Osteoblast (primary cell): ENCODE data around the gene NIF3L1. TPM values are rescaled to one million over a fixed set of nuclear protein-coding genes. Genes with fewer than 3 reads are reported as not detected.

Source experiments
- DNase-seq: peaks from one replicate; pipeline ENCODE4 v3.0.0; 2011; ENCODE audit warnings: low spot score, mixed read lengths; ENCODE audit not compliant: insufficient read length; ENCODE audit errors: missing footprints
- H2AFZ ChIP-seq: 2 replicates; pipeline ENCODE4 v1.6.0; 2011; ENCODE audit warnings: mild to moderate bottlenecking, low read length
- H3K27ac ChIP-seq: 2 replicates; pipeline ENCODE4 v1.5.1; 2011; ENCODE audit warnings: mild to moderate bottlenecking, low read depth, low read length, moderate library complexity
- H3K27me3 ChIP-seq: 2 replicates; pipeline ENCODE4 v1.6.0; 2012; ENCODE audit warnings: mild to moderate bottlenecking, control low read depth, inconsistent platforms, low read length, moderate library complexity; ENCODE audit not compliant: insufficient read depth
- H3K36me3 ChIP-seq: 2 replicates; pipeline ENCODE4 v1.5.1; 2011; ENCODE audit warnings: mild to moderate bottlenecking, low read length, control low read depth, moderate library complexity; ENCODE audit not compliant: insufficient read depth
- H3K4me1 ChIP-seq: 2 replicates; pipeline ENCODE4 v1.5.1; 2011; ENCODE audit warnings: mild to moderate bottlenecking, low read length, control low read depth, moderate library complexity; ENCODE audit not compliant: insufficient read depth
- H3K4me2 ChIP-seq: 2 replicates; pipeline ENCODE4 v1.6.0; 2011; ENCODE audit warnings: mild to moderate bottlenecking, low read length; ENCODE audit not compliant: insufficient read depth
- H3K4me3 ChIP-seq: fragments of 200-600 bp; sonication (generic); 3 replicates; pipeline ENCODE4 v1.5.1; 2012; ENCODE audit warnings: mild to moderate bottlenecking, low read length, inconsistent platforms; ENCODE audit not compliant: insufficient read depth
- H3K79me2 ChIP-seq: 2 replicates; pipeline ENCODE4 v1.6.0; 2012; ENCODE audit warnings: mild to moderate bottlenecking, low read length, control low read depth, inconsistent platforms; ENCODE audit not compliant: insufficient read depth
- H3K9me3 ChIP-seq: 2 replicates; pipeline ENCODE4 v1.5.1; 2011; ENCODE audit warnings: low read depth, low read length, control low read depth
- H4K20me1 ChIP-seq: 2 replicates; pipeline ENCODE4 v1.6.0; 2012; ENCODE audit warnings: mild to moderate bottlenecking, low read length, control low read depth; ENCODE audit not compliant: insufficient read depth
- CTCF ChIP-seq: IDR thresholded peaks from 2 replicates; pipeline ENCODE4 v1.5.1; 2011; ENCODE audit warnings: mild to moderate bottlenecking, low read depth, low read length, moderate library complexity; ENCODE audit errors: extremely low read depth
- total RNA-seq: library from RNA; depleted of rRNA; stranded (reverse); fragments of >200 nt; gene quantifications from 2 replicates; pipeline ENCODE4 v1.2.3, GENCODE V29; 2012

The NIF3L1 gene
- total RNA-seq, 1 donor: 22.1 TPM

DNA sequence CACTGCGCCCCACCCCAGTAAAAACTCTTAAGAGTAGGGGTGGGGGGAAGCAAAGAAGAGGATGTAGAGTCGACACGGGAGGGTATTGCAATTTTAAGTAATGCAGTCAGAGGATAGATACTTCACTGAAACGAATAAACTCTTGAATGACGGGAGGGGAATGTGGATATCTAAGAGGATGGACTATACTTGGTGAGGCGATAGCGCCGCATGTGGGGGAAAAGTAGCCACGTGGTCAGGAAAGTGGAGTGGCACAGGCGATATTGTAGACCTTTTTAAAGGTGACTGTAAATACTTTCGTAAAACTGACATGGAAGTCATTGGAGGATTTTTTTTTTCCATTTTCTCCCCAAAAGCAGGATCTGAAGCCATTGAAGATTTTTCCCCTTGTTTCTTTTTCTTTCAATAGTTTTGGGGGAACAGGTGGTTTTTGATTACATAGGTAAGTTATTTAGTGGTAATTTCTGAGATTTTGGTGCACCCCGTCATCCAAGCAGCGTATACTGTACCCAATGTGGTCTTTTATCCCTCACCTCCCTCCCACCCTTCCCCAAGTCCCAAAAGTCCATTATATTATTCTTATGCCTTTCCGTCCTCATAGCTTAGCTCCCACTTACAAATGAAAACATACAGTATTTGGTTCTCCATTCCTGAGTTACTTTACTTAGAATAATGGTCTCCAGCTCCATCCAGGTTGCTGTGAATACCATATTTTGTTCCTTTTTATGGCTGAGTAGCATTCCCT lies 38.5 kb upstream of the NIF3L1 start:
- Histone ChIP-seq H3K27ac (no peak overlapping the region), H3K4me3 (no peak overlapping the region), H3K27me3 (no peaks in the 10 kb centered on the region), H3K79me2 (peaks cover 2% of the 10 kb centered on the region), H3K4me2 (no peak overlapping the region), H3K9me3 (no peaks in the 10 kb centered on the region), H4K20me1 (peaks cover 28% of the 10 kb centered on the region), H2AFZ (no peak overlapping the region), H3K4me1 (no peaks in the 10 kb centered on the region), H3K36me3 (peaks cover 48% of the 10 kb centered on the region)
- no peak for DNase-seq
- no peak for TF ChIP-seq CTCF

- no peak for TF ChIP-seq CTCF
- Histone ChIP-seq H2AFZ (no peak overlapping the region), H3K9me3 (no peaks in the 10 kb centered on the region), H4K20me1 (peaks cover 35% of the 10 kb centered on the region), H3K27me3 (no peaks in the 10 kb centered on the region), H3K27ac (no peak overlapping the region), H3K36me3 (peaks cover 57% of the 10 kb centered on the region), H3K4me2 (no peak overlapping the region), H3K4me3 (no peak overlapping the region), H3K4me1 (no peaks in the 10 kb centered on the region), H3K79me2 (peaks cover 7% of the 10 kb centered on the region)
- DNase-seq: no peak
Observed at GRCh38 chr2:200851398-200852248, 37.5 kb upstream of the NIF3L1 start.

GRCh38 chr2:200852605-200853004 lies 36.6 kb upstream of the NIF3L1 start:
- no peak for TF ChIP-seq CTCF
- H3K9me3 ChIP-seq: no peaks in the 10 kb centered on the region
- no peak for DNase-seq
- H4K20me1 ChIP-seq: peaks cover 42% of the 10 kb centered on the region
- H3K4me3 ChIP-seq: no peak overlapping the region
- no peaks in the 10 kb centered on the region for H3K27me3 ChIP-seq
- H2AFZ ChIP-seq: no peak overlapping the region
- peaks cover 67% of the 10 kb centered on the region for H3K36me3 ChIP-seq
- no peak overlapping the region for H3K4me2 ChIP-seq
- no peak overlapping the region for H3K27ac ChIP-seq
- H3K79me2 ChIP-seq: peaks cover 17% of the 10 kb centered on the region
- no peaks in the 10 kb centered on the region for H3K4me1 ChIP-seq

GRCh38 chr2:200856806-200857205 lies 32.4 kb upstream of the NIF3L1 start:
- H3K4me2 ChIP-seq: no peak overlapping the region
- H3K27ac ChIP-seq: no peak overlapping the region
- H3K9me3 ChIP-seq: no peaks in the 10 kb centered on the region
- H3K4me3 ChIP-seq: no peak overlapping the region
- no peaks in the 10 kb centered on the region for H3K27me3 ChIP-seq
- no peak for TF ChIP-seq CTCF
- H4K20me1 ChIP-seq: peaks cover 78% of the 10 kb centered on the region
- no peak for DNase-seq
- H3K36me3 ChIP-seq: peaks cover 95% of the 10 kb centered on the region
- peaks cover 59% of the 10 kb centered on the region for H3K79me2 ChIP-seq
- no peak overlapping the region for H2AFZ ChIP-seq
- peaks cover 19% of the 10 kb centered on the region for H3K4me1 ChIP-seq
